Testis (tissue), 2 donors: ENCODE results near the gene ZNF804A.

Experiments used
- POLR2A ChIP-seq: fragments of 450-650 bp; IDR thresholded peaks from one replicate; pipeline ENCODE4 v1.6.1; 2017; ENCODE audit warnings: antibody characterized with exemption, mild to moderate bottlenecking, moderate library complexity
- TF ChIP-seq, protein P1 (sequence below), 3 experiments: fragments of 450-650 bp in 2 of 3; fragments of 200-600 bp in 1 of 3; sonication (generic) in 1 of 3; IDR thresholded peaks; one replicate each; pipeline ENCODE4 v1.5.1; 2016 to 2019; ENCODE audit warnings: antibody characterized with exemption in 3 of 3, mild to moderate bottlenecking in 2 of 3, moderate library complexity in 1 of 3

- TF ChIP-seq POLR2A = no peak
- TF ChIP-seq, protein P1, sequence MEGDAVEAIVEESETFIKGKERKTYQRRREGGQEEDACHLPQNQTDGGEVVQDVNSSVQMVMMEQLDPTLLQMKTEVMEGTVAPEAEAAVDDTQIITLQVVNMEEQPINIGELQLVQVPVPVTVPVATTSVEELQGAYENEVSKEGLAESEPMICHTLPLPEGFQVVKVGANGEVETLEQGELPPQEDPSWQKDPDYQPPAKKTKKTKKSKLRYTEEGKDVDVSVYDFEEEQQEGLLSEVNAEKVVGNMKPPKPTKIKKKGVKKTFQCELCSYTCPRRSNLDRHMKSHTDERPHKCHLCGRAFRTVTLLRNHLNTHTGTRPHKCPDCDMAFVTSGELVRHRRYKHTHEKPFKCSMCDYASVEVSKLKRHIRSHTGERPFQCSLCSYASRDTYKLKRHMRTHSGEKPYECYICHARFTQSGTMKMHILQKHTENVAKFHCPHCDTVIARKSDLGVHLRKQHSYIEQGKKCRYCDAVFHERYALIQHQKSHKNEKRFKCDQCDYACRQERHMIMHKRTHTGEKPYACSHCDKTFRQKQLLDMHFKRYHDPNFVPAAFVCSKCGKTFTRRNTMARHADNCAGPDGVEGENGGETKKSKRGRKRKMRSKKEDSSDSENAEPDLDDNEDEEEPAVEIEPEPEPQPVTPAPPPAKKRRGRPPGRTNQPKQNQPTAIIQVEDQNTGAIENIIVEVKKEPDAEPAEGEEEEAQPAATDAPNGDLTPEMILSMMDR (IDR thresholded peaks at IDR 0.05) = no peak
Measured at GRCh38 chr2:184633726-184634125, 35.4 kb downstream of the ZNF804A start.
